GM08714 (cell line): Measurements from ENCODE around the gene HACD3.

Source experiments
- H3K4me3 ChIP-seq: fragments of 200-500 bp; sonication (Bioruptor generic); 2 replicates; pipeline ENCODE4 v1.5.1; 2014; ENCODE audit warnings: mild to moderate bottlenecking, low read length, inconsistent platforms
- ZNF274 ChIP-seq: IDR thresholded peaks from 2 replicates; pipeline ENCODE4 v1.6.1; 2012; ENCODE audit warnings: mild to moderate bottlenecking, low read depth, low read length

The HACD3 gene

DNA sequence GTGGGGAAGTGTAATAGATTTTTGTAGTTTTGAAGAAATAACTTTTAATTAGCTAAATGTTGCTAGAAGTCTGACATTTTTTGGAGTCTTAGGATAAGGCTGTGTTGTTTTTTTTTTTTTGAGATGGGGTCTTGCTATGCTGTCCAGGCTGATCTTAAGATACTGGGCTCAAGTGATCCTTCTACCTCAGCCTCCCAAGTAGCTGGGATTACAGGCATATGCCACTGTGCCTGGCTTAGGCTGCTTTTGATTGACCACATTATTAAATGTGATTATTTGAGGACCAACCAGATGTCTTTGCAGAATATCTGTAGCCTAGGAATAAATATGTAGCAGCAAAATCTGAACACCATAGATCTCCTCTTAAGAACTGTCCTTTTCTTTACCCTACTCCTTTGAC, 29.7 kb downstream of the HACD3 start:
- no peak for TF ChIP-seq ZNF274
- H3K4me3 ChIP-seq, result no peak overlapping the region

DNA sequence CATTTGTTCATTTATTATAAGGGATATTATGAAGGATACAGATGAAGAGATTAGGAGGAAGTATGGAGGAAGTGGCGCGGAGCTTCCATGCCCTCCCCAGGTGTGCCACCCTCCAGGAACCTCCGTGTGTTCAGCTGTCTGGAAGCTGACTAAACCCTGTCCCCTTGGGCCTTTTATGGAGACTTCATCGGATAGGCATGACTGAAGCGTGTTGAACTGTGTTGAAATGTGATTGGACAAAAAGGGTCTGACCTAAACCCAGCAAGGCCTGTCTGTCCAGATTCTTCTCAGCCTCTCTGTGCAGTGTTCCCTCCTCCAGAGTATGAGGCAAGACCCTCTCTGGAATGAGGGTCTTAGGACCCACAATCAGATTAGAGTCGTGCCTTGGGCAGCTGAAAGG, 31.7 kb downstream of the HACD3 start:
- no peak for TF ChIP-seq ZNF274
- no peak overlapping the region for H3K4me3 ChIP-seq

DNA sequence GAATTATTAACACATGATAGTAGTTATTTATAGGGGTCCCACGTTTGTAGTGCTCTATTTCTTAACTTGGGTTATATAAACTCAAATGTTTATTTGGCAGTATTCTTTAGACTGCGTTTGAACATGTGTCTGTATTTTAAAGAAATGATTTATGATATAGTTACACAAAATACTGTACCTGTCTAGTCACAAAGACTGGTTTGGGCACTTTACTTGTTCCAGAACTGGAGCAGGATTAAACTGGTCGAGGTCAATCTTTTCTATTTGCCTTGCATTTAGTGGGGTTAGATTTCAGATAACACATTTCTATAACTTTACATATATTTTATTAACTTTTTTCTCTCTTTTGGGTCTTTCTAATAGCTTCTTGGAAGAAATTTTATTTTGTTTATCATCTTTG, 39.5 kb downstream of the HACD3 start:
- TF ChIP-seq ZNF274, result no peak

DNA sequence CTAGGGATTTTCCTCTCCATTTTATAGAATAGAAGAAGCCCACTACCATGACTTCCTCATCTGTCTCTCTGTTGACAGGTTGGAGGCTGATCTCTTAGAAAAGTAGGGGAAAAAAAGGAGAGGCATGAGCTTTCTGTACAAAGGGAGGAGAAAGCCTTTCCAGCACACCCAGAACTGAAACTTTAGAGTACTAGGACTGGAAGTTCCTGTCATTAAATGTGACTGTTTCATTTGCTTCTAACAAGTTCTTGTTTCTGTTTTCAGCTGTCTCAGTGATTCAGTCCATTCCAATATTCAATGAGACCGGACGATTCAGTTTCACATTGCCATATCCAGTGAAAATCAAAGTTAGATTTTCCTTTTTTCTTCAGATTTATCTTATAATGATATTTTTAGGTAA, 41.7 kb downstream of the HACD3 start:
- no peak for TF ChIP-seq ZNF274
- no peak overlapping the region for H3K4me3 ChIP-seq

More for the DNA sequence above, 39.5 kb downstream of the HACD3 start:
- no peak overlapping the region for H3K4me3 ChIP-seq

DNA sequence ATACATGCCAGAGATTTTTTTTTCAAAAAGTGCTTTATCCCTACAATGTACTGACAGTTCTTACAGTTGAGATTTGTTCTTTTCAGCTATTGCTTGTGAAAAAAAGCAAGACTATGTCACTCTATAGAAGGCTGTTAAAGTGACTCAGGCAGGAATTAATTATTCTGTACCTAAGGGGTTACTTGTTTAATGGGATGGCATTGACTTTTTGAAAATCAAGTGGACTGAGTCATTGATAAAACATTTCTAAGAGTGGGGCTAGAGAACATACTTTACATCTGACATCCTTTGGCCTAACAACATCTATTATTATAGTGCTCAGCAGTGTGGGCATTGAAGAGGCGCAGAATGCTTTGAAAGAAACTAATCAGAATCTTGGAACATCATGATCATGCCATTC, 46.4 kb downstream of the HACD3 start:
- no peak overlapping the region for H3K4me3 ChIP-seq
- TF ChIP-seq ZNF274, result no peak

DNA sequence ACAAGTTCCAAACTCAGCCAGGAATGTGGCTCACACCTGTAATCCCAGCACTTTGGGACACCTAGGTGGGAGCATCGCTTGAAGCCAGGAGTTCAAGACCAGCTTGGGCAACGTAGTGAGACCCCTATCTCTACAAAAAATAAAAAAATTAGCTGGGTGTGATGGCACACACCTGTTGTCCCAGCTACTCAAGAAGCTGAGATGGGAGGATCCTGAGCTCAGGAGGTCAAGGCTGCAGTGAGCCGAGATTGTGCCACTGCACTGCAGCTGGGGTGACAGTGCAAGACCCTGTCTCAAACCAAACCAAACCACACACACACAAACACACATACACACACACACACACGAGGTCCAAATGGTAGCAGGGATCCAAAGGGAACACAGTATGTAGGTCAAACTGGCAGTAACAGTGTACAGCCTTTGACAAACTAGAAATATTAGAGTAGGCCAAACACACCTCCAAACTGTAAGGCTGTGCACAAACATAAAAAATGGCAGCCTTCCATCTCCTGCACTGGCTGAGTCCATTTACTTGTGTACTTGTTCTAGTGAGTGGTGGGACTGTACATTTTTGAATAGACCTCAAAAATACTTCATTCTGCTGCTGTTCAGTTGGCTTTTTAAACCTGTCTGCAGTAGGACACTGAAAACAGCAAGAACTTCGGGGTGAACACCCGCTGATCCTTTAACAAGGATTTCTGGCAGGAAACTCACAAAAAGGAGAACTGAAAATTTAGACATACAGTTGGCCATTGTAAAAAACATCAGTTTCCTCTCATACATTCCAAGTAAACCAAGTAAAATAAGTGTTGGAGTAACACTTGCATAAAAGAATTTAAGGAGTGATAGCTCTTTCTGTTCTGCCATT, 47.1 kb downstream of the HACD3 start:
- no peak for TF ChIP-seq ZNF274
- no peak overlapping the region for H3K4me3 ChIP-seq

DNA sequence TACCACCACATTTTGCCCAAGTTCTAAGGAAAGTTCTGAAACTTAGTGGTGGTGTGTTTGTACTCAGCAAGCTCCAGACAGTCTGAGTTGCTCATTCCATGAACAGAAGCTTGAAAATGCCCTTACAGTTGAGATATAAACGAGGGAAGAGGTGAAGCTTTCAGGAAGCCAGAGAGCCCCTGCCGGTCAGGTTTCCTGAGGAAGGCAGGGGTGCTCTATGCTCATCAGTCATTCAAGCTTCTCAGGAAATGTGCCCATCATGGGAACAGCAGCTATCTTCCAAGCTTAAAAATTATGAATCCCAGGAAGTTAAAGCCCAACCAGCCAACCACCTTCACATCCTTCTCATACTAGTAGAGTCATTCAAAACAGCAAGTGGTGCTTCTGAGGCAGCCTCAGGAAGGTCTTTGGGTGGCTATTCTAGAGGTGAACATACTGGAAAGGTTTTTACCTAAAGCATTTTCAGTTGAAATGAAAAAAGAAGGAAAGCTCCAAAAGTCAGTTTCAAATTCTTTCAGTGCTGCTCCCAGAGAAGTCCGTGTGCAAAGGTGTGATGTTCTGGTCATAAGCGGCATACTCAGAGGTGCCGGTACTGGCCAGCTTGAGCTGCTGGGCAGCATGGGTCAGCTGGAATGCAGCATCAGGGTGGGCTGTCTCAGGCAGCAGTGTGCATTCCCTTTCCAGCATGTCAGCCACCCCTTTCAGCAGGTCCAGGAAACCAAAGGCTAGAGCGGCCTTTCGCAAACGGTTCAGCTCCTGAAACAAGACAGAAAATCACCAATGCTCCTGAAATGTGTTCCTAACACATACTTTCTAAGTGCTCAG, 48.9 kb downstream of the HACD3 start:
- no peak overlapping the region for H3K4me3 ChIP-seq
- no peak for TF ChIP-seq ZNF274

DNA sequence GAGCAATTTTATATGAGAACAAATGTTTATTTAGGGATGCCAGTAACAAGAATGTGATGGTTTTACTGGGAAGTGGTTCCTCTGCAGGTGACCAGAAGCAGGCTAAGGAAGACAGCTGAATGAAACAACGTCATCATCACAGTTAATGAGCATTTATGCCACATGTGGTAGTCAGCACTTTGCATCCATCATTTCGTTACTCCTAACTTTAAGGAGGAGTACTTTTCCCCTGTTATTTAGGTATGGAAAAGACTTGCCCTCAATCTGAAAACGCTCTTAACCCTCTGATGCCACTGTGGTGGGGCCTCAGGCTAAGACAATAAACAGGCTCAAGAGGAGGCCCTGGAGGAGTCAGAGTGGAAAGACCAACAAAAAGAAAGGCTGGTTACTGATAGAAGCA, 49.5 kb downstream of the HACD3 start:
- H3K4me3 ChIP-seq, result no peak overlapping the region
- no peak for TF ChIP-seq ZNF274

DNA sequence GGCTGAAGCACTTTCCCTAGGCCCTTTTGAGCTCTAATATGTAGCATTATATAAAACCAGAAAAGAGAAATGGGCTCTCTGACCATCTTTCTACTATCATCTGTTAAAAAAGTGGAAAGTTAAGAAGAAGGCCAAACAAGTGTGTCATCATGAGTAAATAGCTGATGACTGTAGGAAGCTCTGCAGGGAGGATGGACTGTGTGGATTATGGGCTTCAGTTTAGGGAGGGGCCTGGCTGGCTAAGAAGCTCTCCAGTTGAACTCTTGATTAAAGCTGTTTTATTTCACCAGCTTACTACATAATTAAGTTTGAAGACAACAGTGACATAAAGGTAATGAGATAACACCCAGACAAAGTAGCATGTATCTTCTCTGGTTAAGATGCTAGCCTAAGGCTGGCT, 50.0 kb downstream of the HACD3 start:
- no peak for TF ChIP-seq ZNF274
- H3K4me3 ChIP-seq, result no peak overlapping the region

DNA sequence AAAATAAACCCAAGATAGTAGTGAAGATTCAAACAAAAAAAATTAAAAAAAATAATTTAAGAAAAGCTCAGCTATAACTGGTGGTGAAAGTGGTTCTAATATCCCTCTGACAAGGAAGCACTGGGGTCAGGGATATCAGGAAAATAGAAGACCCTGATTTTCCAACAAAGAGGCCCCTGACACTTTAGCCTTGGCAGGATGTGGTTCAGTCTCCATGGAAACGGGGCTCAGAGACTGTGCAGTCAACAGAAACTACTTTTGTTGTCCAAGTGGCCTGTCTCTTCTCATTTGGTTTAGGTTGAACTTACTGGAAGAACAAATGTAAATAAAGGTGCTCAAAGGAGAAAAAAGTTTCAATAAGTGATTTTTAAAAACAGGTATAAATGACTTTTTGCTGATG, 53.4 kb downstream of the HACD3 start:
- no peak for TF ChIP-seq ZNF274
- H3K4me3 ChIP-seq, result 0 out of 2 replicates have a peak overlapping the region, but pooled peaks have one; percentile 39

DNA sequence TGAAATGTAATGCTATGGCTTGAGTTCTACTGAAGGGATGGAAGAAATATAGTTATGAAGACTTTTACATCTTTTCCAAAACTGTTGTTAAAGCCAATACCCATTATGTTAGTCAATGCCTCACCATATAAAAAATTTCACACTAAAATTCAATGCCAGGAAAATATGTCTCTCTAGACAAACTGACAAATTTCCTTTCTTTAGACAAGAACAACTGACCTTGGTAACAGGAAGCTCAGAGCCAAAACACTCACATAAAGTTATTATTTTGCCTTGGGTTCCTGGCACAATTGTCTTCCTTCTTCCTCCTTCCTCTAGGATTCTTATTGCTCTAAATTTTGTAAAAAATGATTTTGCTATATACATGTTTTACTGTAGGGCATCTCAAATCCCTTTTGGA, 54.0 kb downstream of the HACD3 start:
- H3K4me3 ChIP-seq, result no peak overlapping the region
- no peak for TF ChIP-seq ZNF274

DNA sequence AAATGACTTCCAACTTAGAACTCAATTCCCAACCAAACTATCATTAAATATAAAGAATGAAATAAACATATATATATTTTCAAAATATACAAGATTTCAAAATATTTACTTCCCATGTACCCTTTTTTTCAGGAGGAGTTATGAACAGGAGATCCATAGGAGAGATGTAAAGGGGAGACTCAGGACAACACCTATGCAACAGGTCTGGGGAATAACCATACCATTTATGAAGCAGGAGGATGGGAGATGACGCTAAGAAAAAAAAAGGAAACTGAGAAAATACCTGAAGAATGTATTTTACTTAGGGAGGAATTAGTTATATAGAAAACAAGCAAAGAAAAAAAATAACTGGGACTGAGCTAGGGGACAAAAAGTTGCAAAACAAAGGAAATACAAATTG, 56.8 kb downstream of the HACD3 start:
- no peak overlapping the region for H3K4me3 ChIP-seq
- no peak for TF ChIP-seq ZNF274

DNA sequence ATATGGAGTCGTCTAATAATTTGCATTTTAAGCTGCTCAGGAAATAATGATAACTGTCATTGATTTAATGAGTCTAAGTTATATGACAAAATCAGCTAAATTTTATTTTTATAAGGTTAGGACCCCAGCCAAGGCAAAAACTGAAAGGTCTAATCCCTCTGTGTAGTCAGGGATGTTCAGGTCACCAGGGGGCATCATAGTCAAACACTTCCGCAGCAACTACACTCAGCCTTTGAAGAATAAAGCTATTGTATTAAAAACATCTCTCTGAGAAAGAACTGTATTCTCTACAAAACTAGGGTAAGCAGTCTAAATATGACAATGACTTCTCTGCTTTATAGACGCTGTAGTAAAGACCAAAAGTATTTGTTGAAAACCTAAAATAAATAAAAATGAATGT, 65.7 kb downstream of the HACD3 start:
- H3K4me3 ChIP-seq, result no peak overlapping the region
- TF ChIP-seq ZNF274, result no peak

DNA sequence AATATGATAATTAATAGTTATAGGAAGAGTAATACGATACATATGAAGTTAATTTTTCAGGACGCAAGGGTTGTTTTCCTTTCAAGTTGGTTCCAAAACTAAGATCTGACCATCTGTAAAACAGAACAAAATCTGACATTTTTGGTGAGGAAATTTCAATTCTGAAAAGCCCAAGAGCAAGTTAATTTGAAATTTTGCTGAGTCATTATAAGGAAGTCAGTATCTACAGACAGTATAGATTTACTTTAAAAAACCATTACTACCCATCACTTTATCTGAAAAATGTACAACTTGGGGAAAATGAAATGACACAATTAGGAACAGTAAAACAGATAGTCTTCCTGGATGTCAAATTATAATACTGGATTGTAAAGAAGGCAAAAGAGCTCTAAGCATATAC, 68.2 kb downstream of the HACD3 start:
- TF ChIP-seq ZNF274, result no peak
- no peak overlapping the region for H3K4me3 ChIP-seq

DNA sequence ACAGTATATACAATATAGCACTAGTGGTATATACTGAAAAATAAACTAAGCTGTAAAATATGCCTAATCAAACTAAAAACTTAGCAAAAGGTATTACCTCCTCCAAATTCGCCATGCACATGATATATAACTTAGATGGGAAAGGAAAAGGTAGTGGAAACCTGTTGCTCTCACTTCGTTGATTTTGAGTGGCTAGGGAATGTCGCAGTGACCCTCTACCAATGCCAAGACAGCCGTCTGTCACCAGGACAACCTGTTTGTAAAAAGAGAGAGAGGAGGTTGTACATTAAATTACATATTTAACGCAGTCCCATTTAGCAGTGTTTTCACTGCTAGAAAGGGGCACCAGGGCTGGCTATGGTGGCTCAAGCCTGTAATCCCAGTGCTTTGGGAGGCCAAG, 69.4 kb downstream of the HACD3 start:
- no peak overlapping the region for H3K4me3 ChIP-seq
- TF ChIP-seq ZNF274, result no peak
